ENCODE data around the gene SLC22A17. TPM values are rescaled to one million over a fixed set of nuclear protein-coding genes. Genes with fewer than 3 reads are reported as not detected.

Gene SLC22A17
- total RNA-seq, 4 donors from 2014 or later, result 16.1 to 33.0 (median 17.9) TPM

GRCh38 chr14:23362200-23362599 is 9.5 kb upstream of the SLC22A17 start:
- WGBS, 2 donors, result 29 to 46% methylated on average over 3 of the region's 3 CpGs
- TF ChIP-seq CTCF (IDR thresholded peaks at IDR 0.05) (no peak), POLR2A (IDR thresholded peaks at IDR 0.05) (no peak)
- intact Hi-C loops (cut with DNase I; ENCODE audit: low total_unique reads), result no loop called here
- peak in 1 of 2 donors; percentile 26 for DNase-seq (ENCODE audit: low spot score in 2 of 2)
- H3K4me3 ChIP-seq (ENCODE audit: low read depth, poor library complexity, severe bottlenecking), result no peak overlapping the region

DNA sequence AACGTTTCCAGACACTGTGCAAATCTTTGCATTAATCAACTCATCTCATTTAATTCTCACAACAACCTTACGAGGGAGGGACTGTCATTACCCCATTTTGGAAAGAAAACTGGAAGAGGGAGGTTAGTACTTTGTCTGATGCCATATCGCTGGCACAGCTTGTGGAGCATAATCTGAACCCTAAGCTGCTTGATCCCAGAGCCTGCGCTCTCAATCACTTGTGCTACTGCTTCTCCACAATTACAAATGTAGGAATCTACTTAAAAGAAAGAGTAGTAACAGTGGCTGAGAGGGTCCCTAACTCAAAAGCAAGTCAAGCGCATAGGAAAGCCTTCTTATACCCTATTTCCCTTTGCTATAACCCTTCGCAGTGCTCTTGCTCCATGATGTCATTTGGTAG is 9.1 kb upstream of the SLC22A17 start:
- DNase-seq (ENCODE audit: low spot score in 2 of 2), result peak in 1 of 2 donors; percentile 52
- intact Hi-C loops (cut with DNase I; ENCODE audit: low total_unique reads), result no loop called here
- no peak for TF ChIP-seq POLR2A (IDR thresholded peaks at IDR 0.05)
- H3K4me3 ChIP-seq (ENCODE audit: low read depth, poor library complexity, severe bottlenecking), result no peak overlapping the region
- 62 to 70% methylated on average over 6 of the region's 6 CpGs for WGBS, 2 donors

- no peak overlapping the region for H3K4me3 ChIP-seq (ENCODE audit: low read depth, poor library complexity, severe bottlenecking)
- TF ChIP-seq CTCF (IDR thresholded peaks at IDR 0.05), result no peak
- no peak for TF ChIP-seq POLR2A (IDR thresholded peaks at IDR 0.05)
These were observed 8.6 kb upstream of the SLC22A17 start for GRCh38 chr14:23361320-23361719.

GRCh38 chr14:23360496-23360895 is 7.8 kb upstream of the SLC22A17 start:
- intact Hi-C loops (cut with DNase I; ENCODE audit: low total_unique reads), result no loop called here
- TF ChIP-seq POLR2A (IDR thresholded peaks at IDR 0.05) (no peak), CTCF (IDR thresholded peaks at IDR 0.05) (no peak)
- 70 to 72% methylated on average over 9 to 11 of the region's 11 CpGs for WGBS, 2 donors
- DNase-seq (ENCODE audit: low spot score in 2 of 2), result peak in 1 of 2 donors; percentile 82
- H3K4me3 ChIP-seq (ENCODE audit: low read depth, poor library complexity, severe bottlenecking), result no peak overlapping the region

More at GRCh38 chr14:23361320-23361719, 8.6 kb upstream of the SLC22A17 start:
- intact Hi-C loops (cut with DNase I; ENCODE audit: low total_unique reads), result no loop called here
- peak in 1 of 2 donors; percentile 76 for DNase-seq (ENCODE audit: low spot score in 2 of 2)

DNA sequence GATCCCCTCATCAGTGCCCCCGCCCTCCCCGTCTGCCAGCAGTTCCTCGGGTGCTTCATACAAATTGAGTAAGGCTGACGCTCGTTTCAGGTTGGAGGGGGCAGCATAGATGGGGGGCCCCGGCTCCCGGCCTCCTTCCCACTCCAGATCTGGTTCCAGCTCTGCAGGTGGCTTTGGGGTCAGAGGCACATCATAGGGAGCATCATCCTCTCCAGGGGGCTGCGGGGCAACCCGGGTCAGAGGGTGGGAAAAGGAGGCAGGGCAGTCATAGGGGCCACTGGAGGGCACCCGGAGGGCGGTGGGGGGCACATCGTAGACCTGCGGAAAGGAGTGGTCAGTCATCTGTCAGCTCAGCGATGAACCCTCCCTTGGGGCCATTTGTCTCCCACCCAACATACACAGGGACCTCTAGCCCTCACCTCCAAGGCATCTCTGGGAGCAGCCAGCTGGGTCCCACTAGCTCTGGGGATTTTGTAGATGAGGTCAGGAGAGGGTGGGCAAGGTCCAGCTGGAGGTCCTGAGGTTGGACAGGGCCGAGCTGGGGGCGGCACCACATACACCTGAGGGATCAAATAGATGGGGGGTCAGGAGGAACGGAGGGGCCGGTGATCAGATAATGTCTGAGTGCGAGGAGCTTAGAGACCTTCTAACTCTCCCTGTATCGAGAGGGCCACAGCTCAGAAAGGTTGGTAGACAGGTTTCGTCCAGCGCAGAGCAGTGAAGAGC is 7.2 kb upstream of the SLC22A17 start:
- WGBS, 2 donors, result 83 to 85% methylated on average over 22 of the region's 22 CpGs
- intact Hi-C loops (cut with DNase I; ENCODE audit: low total_unique reads), result no loop called here
- DNase-seq (ENCODE audit: low spot score in 2 of 2), result peak in 1 of 2 donors; percentile 68
- TF ChIP-seq CTCF (IDR thresholded peaks at IDR 0.05) (no peak), POLR2A (IDR thresholded peaks at IDR 0.05) (no peak)
- no peak overlapping the region for H3K4me3 ChIP-seq (ENCODE audit: low read depth, poor library complexity, severe bottlenecking)

DNA sequence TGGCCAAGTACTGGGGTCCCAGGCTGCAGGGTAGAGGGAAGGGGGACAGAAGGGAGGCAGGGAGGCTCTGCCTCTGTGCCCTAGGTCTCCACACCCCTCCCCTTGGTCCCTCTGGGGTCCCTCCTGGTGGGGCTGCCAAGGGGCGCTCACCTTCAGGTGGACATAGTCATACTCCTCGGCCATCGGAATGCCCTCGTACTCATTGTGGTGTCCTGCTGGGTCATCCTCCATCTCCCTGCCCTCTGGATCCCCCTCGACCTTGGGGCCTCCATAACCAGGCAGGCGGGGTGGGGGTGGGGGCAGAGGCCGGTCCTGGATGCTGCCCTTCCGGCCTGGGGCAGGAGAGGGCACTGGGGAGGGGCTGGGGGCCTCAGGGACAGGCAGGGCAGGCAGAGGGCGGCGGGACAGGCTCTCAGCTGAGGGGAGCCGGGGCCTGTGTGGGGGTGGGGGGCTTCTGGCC is 6.5 kb upstream of the SLC22A17 start:
- H3K4me3 ChIP-seq (ENCODE audit: low read depth, poor library complexity, severe bottlenecking), result no peak overlapping the region
- TF ChIP-seq CTCF (IDR thresholded peaks at IDR 0.05), result no peak
- TF ChIP-seq POLR2A (IDR thresholded peaks at IDR 0.05), result no peak
- WGBS, 2 donors, result 77% methylated on average over 6 to 10 of the region's 11 CpGs
- intact Hi-C loops (cut with DNase I; ENCODE audit: low total_unique reads), result no loop called here
- DNase-seq (ENCODE audit: low spot score in 2 of 2), result peak in 1 of 2 donors; percentile 73

Data from lower leg skin (tissue), 4 donors.